GM21737 (cell line): Measurements from ENCODE around the gene CA6.
"Not testable (repeated sequence)": the region's sequence is repeated elsewhere in the genome, so short reads cannot be mapped to it uniquely, and the experiment has no call there.

Experiments used
- ATAC-seq: cut with Tn5 transposase; IDR thresholded peaks from one replicate; pipeline ENCODE4 v1.9.1; 2021; ENCODE audit warnings: mild to moderate bottlenecking, moderate library complexity; ENCODE audit not compliant: unreplicated experiment

Gene CA6

GRCh38 chr1:8945568-8945967 is at the start of gene CA6:
Gene CA6, plus strand, starts transcription at chr1:8945868. Its CDS starts 19 bp downstream, at chr1:8945887.
- ATAC-seq = no peak

DNA sequence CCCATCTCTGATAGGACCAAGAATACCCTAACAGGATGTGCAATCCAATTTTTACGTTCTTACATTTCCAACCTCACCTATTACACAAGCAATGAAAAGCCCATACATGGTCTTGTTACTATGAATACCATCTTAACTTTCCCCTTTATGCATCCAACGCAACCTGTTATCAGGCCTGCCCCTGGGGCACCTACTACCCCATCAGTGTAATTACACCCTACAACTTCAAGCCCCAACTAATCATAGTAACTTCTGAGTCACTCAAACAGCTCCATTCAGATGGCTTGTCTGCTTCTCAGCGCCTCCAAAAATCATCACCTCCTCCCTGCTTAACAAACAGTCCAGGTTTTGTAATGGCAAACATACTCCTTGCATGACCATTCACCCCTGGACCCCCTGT is 48.9 kb upstream of the CA6 start:
- not testable (repeated sequence) for ATAC-seq

- ATAC-seq = not testable (repeated sequence)
Measured at GRCh38 chr1:8897505-8897904, 48.2 kb upstream of the CA6 start.

GRCh38 chr1:8898418-8898817 is 47.2 kb upstream of the CA6 start:
- ATAC-seq = not testable (repeated sequence)

GRCh38 chr1:8899046-8899445 is 46.6 kb upstream of the CA6 start:
- no peak for ATAC-seq

GRCh38 chr1:8900684-8901083 is 45.0 kb upstream of the CA6 start:
- not testable (repeated sequence) for ATAC-seq

GRCh38 chr1:8902765-8903164 is 42.9 kb upstream of the CA6 start:
- no peak for ATAC-seq

- ATAC-seq = no peak
Measured at GRCh38 chr1:8903410-8903809, 42.3 kb upstream of the CA6 start.

DNA sequence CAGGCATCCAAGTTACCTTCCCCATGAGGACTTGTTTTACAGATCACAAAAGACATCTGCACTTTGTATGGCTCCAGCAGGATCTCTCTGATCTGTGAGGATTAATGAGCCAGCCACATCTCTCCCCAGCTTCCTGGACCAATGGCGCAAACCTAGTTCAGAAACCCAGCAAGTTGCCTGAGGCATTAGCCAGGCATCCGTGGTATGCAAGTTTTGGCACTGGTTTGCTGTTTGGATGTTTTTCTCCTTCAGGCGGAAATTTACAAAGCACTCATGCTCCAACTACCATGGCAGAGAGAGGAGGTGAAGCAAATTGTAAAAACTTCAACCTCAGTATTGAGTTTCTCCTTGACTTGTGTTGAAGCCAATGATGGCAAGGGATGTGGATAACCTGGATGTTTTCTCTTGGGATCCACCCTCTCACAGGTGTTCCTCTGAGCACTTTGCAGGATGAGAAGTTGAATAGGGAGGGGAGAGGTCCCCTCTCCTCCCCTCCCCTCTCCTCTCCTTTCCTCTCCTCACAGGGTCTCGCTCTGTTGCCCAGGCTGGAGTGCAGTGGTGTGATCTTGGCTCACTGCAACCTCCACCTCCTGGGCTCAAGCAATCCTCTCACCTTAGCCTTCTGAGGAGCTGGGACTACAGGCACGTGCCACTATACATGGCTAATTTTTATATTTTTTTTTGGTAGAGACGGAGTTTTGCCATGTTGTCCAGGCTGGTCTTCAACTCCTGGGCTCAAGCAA is 41.6 kb upstream of the CA6 start:
- ATAC-seq = no peak

DNA sequence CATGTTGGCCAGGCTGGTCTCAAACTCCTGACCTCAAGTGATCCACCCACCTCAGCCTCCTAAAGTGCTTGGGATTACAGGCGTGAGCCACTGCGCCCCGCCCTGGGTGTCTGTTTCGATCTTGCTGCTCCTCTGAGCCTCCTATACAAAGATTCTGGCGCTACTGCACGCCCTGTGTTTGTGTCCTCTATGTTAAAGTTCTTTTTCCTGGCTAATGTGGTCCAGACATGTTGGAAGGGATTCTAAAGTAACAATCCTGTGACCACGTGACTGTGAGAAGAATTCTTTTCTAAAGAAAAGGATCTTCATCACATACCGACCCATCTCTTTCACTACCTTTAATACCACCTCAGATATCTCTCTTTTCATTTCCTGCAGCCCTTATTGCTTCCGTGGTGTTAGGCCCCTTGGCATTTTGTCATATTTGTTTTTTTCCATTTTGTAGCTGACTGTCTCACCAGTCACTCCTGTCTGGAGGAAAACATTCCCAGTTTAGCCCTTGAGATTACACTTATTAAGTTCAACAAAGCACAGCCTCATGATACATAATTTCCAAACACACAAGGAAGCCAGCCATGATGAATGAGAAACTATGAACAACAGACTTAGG is 40.0 kb upstream of the CA6 start:
- no peak for ATAC-seq

- no peak for ATAC-seq
Measured at GRCh38 chr1:8908388-8909151, 37.1 kb upstream of the CA6 start.

DNA sequence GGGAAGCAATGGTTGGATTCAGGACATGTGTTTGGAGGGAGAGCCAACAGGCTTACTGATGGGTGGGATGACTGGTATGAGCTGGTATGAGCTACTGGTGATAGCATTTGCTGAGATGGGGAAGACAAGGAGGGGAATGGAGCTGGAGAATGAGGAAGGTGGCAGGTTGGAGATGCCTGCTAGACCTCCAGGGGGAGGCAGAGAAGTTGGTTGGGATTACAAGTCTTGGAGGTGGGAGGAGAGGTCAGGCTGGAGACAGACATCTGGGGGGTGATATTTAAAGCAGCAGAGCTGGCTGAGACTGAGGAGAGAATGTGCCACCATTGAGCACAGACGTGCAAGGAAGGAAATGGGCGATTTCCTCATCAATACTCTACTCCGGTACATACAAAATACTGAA is 35.3 kb upstream of the CA6 start:
- no peak for ATAC-seq

DNA sequence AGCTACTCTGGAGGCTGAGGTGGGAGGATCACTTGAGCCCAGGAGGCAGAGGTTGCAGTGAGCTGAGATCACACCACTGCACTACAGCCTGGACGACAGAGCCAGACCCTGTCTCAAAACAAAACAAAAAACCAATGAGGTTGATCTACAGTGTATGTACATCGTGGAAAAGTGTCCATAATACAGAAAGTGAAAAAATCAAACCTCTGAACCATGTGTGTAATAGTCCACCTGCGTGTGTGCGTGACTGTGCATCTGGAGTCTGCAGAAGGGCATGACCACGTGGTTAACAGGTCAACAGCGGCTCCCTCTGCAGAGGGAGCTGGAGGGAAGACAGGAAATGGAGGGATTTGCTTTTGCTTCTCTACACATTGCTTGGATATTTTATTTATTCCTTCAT is 34.8 kb upstream of the CA6 start:
- no peak for ATAC-seq

DNA sequence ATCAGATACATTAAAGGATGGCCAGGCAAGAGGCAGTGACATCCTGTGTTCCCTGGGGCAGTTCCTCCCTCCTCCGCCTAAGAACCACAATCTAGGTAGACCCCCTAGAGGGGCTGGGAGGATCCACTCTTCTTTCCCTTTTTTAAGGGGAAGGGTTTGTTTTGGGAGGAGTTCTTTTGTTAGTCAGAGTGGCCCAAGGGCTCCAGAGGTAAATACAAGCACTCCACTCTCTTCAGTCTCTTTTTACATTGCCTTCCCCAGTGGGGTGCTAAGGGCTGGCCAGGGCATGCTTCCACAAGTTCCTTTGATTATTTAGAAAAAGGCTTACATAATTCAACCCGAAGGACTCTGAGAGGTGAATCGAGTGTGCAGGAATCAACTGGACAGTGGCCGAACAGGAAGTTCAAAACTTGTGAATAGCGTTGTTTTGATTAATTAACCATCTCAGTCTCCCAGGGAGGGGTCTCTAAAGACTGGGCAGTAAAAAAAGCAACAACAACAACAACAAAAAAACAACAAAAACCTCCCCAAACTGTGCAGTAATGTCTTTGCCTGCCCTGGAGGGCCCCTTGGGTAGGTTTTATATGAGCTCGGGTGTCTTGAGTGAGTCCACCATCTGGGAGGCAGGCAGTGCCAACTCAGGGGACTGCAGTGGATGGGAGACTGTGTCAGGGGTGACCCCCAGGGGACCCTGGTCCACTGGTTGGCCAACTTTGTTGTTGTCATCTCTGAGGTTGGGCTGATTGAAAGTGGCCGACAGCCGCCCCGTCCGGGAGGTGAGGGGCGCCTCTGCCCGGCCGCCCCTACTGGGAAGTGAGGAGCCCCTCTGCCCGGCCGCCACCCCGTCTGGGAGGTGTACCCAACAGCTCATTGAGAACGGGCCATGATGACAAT is 34.0 kb upstream of the CA6 start:
- no peak for ATAC-seq

DNA sequence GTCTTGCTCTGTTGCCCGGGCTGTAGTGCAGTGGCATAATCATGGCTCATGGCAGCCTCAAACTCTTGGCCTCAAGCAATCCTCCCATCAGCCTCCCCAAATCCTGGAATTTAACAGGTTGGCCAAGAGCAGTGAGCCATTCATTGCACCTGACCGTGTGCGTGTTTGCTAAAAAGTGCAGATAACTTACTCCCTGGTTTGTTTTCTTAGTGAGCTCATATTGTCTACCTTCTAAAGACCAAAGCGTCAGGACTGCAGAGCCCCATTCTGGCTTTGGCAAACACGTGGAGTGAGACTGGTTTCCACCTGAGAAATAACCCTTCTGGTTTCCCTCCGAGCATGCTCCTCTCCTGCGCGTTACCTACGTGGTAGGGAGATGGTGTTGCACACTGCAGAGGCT is 32.2 kb upstream of the CA6 start:
- no peak for ATAC-seq

GRCh38 chr1:8914466-8914865 is 31.2 kb upstream of the CA6 start:
- no peak for ATAC-seq

GRCh38 chr1:8915446-8915845 is 30.2 kb upstream of the CA6 start:
- ATAC-seq = no peak

- not testable (repeated sequence) for ATAC-seq
Measured at GRCh38 chr1:8917536-8917935, 28.1 kb upstream of the CA6 start.

- no peak for ATAC-seq
Measured at GRCh38 chr1:8922962-8923361, 22.7 kb upstream of the CA6 start.

GRCh38 chr1:8925406-8925805 is 20.3 kb upstream of the CA6 start:
- no peak for ATAC-seq

GRCh38 chr1:8925960-8926359 is 19.7 kb upstream of the CA6 start:
- no peak for ATAC-seq
